Stomach (tissue), 19 donors: Measurements from ENCODE around the gene ZNF680. TPM values are rescaled to one million over a fixed set of nuclear protein-coding genes. Genes with fewer than 3 reads are reported as not detected.

Experiments
- DNase-seq, 2 donors: peaks; one replicate each; pipeline versions ENCODE4 v3.0.0 to v3.0.0-alpha.2; 2013 to 2019
- H3K27ac ChIP-seq, 5 donors: fragments of 200-600 bp in 4 of 5; sonication (generic) in 4 of 5; one replicate each; pipeline ENCODE4 v1.5.1; 2013 to 2019; ENCODE audit warnings: mild to moderate bottlenecking in 1 of 5, moderate library complexity in 1 of 5
- H3K27me3 ChIP-seq, 3 donors: fragments of 200-600 bp; sonication (generic); one replicate each; pipeline ENCODE4 v1.5.1; 2017 to 2019; ENCODE audit warnings: mixed run types in 1 of 3
- H3K36me3 ChIP-seq, 4 donors: fragments of 200-600 bp; sonication (generic); 1 replicate in 3 of 4; 2 replicates in 1 of 4; pipeline ENCODE4 v1.5.1; 2016 to 2019
- H3K4me1 ChIP-seq, 4 donors: fragments of 200-600 bp; sonication (generic); one replicate each; pipeline ENCODE4 v1.5.1; 2016 to 2019
- H3K4me3 ChIP-seq, 4 donors: fragments of 200-600 bp; sonication (generic) in 3 of 4; one replicate each; pipeline ENCODE4 v1.5.1; 2016 to 2019; ENCODE audit warnings: mild to moderate bottlenecking in 1 of 4
- H3K9me3 ChIP-seq, 4 donors: fragments of 200-600 bp; sonication (generic); one replicate each; pipeline ENCODE4 v1.5.1; 2016 to 2019
- CTCF ChIP-seq, 7 experiments: fragments of 450-650 bp in 4 of 7; fragments of 200-600 bp in 3 of 7; sonication (generic) in 3 of 7; IDR thresholded peaks; one replicate each; pipeline ENCODE4 v1.5.1; 2016 to 2019; ENCODE audit warnings: antibody characterized with exemption in 7 of 7, control low read depth in 2 of 7, mild to moderate bottlenecking in 1 of 7
- EP300 ChIP-seq: sonication (generic); formaldehyde crosslinking; IDR thresholded peaks from one replicate; pipeline ENCODE4 v1.6.1; 2017; ENCODE audit warnings: antibody characterized with exemption
- POLR2A ChIP-seq, 4 donors: fragments of 450-650 bp; IDR thresholded peaks; one replicate each; pipeline ENCODE4 v1.6.1; 2016; ENCODE audit warnings: antibody characterized with exemption in 4 of 4, control low read depth in 2 of 4, mild to moderate bottlenecking in 1 of 4, moderate library complexity in 1 of 4
- POLR2AphosphoS5 ChIP-seq, 3 donors: sonication (generic); formaldehyde crosslinking; IDR thresholded peaks; one replicate each; pipeline ENCODE4 v1.6.1; 2016; ENCODE audit warnings: antibody characterized with exemption in 3 of 3
- WGBS, 5 donors: extraction: QIAGEN DNeasy Blood & Tissue Kit in 3 of 5; methylation state at CpG; one replicate each; pipeline versions ENCODE4 v1.1.5 to v1.1.7; 2013 to 2018; 5-methylcytosine and 5-hydroxymethylcytosine counted together
- intact Hi-C: fragments of 100-400 bp; cut with DNase I; formaldehyde crosslinking; loops from one replicate; pipeline ENCODE4 v1.15.1; 2023; ENCODE audit warnings: low total_unique reads
- long read RNA-seq, 10 donors: transcript quantifications; one replicate each; lab custom pipeline, GENCODE V29; 2026
- polyA plus RNA-seq, 3 donors: library from polyadenylated mRNA; stranded (reverse); fragments of 200-250 nt; gene quantifications; one replicate each; pipeline ENCODE4 v1.2.3, GENCODE V29; 2013
- total RNA-seq, 5 donors: library from RNA; depleted of rRNA; stranded (reverse); fragments of >200 nt; gene quantifications; one replicate each; pipeline versions ENCODE4 v1.1.0 to v1.2.3, GENCODE V29; 2014 to 2016
- donor health status: healthy with polysubstance abuse.
- donor health status: Bipolar disorder and iron deficiency.
- donor health status: healthy.

The ZNF680 gene
- total RNA-seq (10 to 100 TPM in 3 of 5 donors, 1 to 10 TPM in 2; 4.3 to 41.1 (median 17.4) TPM), polyA plus RNA-seq (1 to 10 TPM; 3.8 to 6.4 (median 4.3) TPM)
- long read RNA-seq, donor 1, partial matches to known transcripts, result 0 of 1 reads
- long read RNA-seq, donor 1, other reads (novel, unspliced or antisense), result 0 of 1 reads
- long read RNA-seq, donor 2, partial matches to known transcripts, result 0 of 12 reads
- long read RNA-seq, donor 2, other reads (novel, unspliced or antisense), result 12 of 12 reads
- long read RNA-seq, donor 3, partial matches to known transcripts, result 0 of 2 reads
- long read RNA-seq, donor 3, other reads (novel, unspliced or antisense), result 0 of 2 reads
- long read RNA-seq, donor 4, result 0 reads
- long read RNA-seq, donor 5, partial matches to known transcripts, result 0 of 5 reads
- long read RNA-seq, donor 5, other reads (novel, unspliced or antisense), result 0 of 5 reads
- long read RNA-seq, donor 6, partial matches to known transcripts, result 12 of 16 reads
- long read RNA-seq, donor 6, other reads (novel, unspliced or antisense), result 0 of 16 reads
- long read RNA-seq, donor 7, result 0 reads
- long read RNA-seq, donor 8, partial matches to known transcripts, result 0 of 2 reads
- long read RNA-seq, donor 8, other reads (novel, unspliced or antisense), result 0 of 2 reads
- long read RNA-seq, donor 9, partial matches to known transcripts, result 0 of 2 reads
- long read RNA-seq, donor 9, other reads (novel, unspliced or antisense), result 0 of 2 reads
- long read RNA-seq, donor 10, partial matches to known transcripts, result 0 of 1 reads
- long read RNA-seq, donor 10, other reads (novel, unspliced or antisense), result 0 of 1 reads

GRCh38 chr7:64562626-64563278 is at the start of gene ZNF680:
Gene ZNF680, minus strand, starts transcription at chr7:64563071. Its CDS starts 117 bp downstream, at chr7:64562954.
- peak within 1 kb of the TSS; percentile 75 to 91 (median 86) for H3K4me3 ChIP-seq
- TF ChIP-seq POLR2AphosphoS5 (IDR thresholded peaks at IDR 0.05), result peak; percentile 60 to 74 (median 70)
- no peak for TF ChIP-seq EP300
- TF ChIP-seq CTCF (IDR thresholded peaks at IDR 0.05), result no peak
- TF ChIP-seq POLR2A (IDR thresholded peaks at IDR 0.05), result peak in 2 of 4 donors; percentile 19 to 33
- WGBS, 5 donors, result 0 to 1% (median 0%) methylated on average over 14 to 33 of the region's 33 CpGs
- H3K27me3 ChIP-seq, result no peaks in the 10 kb centered on the region
- H3K9me3 ChIP-seq, result no peaks in the 10 kb centered on the region
- peak; percentile 95 to 98 for DNase-seq
- peak within 1 kb of the TSS; percentile 83 to 90 (median 86) for H3K27ac ChIP-seq
- intact Hi-C loops, result no loop called here
- peaks cover 16 to 47% (median 34%) of the 10 kb centered on the region in 4 donors for H3K4me1 ChIP-seq
- peaks cover 0 to 5% (median 2%) of the 10 kb centered on the region in 4 donors for H3K36me3 ChIP-seq

GRCh38 chr7:64612452-64612851 is 49.6 kb upstream of the ZNF680 start:
- WGBS, 5 donors, result 58 to 79% (median 68%) methylated on average over 4 of the region's 4 CpGs
- TF ChIP-seq POLR2A (IDR thresholded peaks at IDR 0.05) (no peak), POLR2AphosphoS5 (IDR thresholded peaks at IDR 0.05) (no peak), CTCF (IDR thresholded peaks at IDR 0.05) (no peak), EP300 (no peak)
- Histone ChIP-seq H3K27me3 (no peaks in the 10 kb centered on the region), H3K27ac (no peak overlapping the region), H3K36me3 (no peaks in the 10 kb centered on the region), H3K9me3 (no peaks in the 10 kb centered on the region), H3K4me3 (no peak overlapping the region), H3K4me1 (no peaks in the 10 kb centered on the region)
- intact Hi-C loops, result loop anchor here (10.0 kb wide), 1 partner anchor 428 kb away; no protein-coding TSS in a partner anchor
- DNase-seq, result no peak

GRCh38 chr7:64611717-64612116 is 48.8 kb upstream of the ZNF680 start:
- Histone ChIP-seq H3K4me1 (no peaks in the 10 kb centered on the region), H3K9me3 (no peaks in the 10 kb centered on the region), H3K36me3 (no peaks in the 10 kb centered on the region), H3K4me3 (no peak overlapping the region), H3K27me3 (no peaks in the 10 kb centered on the region), H3K27ac (no peak overlapping the region)
- no peak for DNase-seq
- 72 to 92% (median 82%) methylated on average over 1 of the region's 1 CpG for WGBS, 5 donors
- TF ChIP-seq POLR2AphosphoS5 (IDR thresholded peaks at IDR 0.05) (no peak), EP300 (no peak), CTCF (IDR thresholded peaks at IDR 0.05) (no peak), POLR2A (IDR thresholded peaks at IDR 0.05) (no peak)
- intact Hi-C loops, result loop anchor here (10.0 kb wide), 1 partner anchor 427 kb away; no protein-coding TSS in a partner anchor

- TF ChIP-seq CTCF (IDR thresholded peaks at IDR 0.05) (no peak), POLR2A (IDR thresholded peaks at IDR 0.05) (no peak), EP300 (no peak), POLR2AphosphoS5 (IDR thresholded peaks at IDR 0.05) (no peak)
- no peak overlapping the region for H3K4me3 ChIP-seq
- H3K27ac ChIP-seq, result no peak overlapping the region
- no peaks in the 10 kb centered on the region for H3K27me3 ChIP-seq
- no peaks in the 10 kb centered on the region for H3K36me3 ChIP-seq
- no peaks in the 10 kb centered on the region for H3K9me3 ChIP-seq
- no peak for DNase-seq
- 88 to 94% (median 89%) methylated on average over 4 of the region's 4 CpGs for WGBS, 5 donors
- intact Hi-C loops, result loop anchor here (10.0 kb wide), 1 partner anchor 426 kb away; no protein-coding TSS in a partner anchor
- H3K4me1 ChIP-seq, result no peaks in the 10 kb centered on the region
Measured at GRCh38 chr7:64610997-64611396, 48.1 kb upstream of the ZNF680 start.
